K562 (cell line): ENCODE measurements around the gene KIF17. TPM values are rescaled to one million over a fixed set of nuclear protein-coding genes. Genes with fewer than 3 reads are reported as not detected.

Source experiments
- ATF7 ChIP-seq: fragments of 450-650 bp; IDR thresholded peaks from 2 replicates; pipeline ENCODE4 v1.7.1; 2014; ENCODE audit warnings: mild to moderate bottlenecking, moderate library complexity
- CHD2 ChIP-seq: IDR thresholded peaks from 2 replicates; pipeline ENCODE4 v1.6.1; 2011; ENCODE audit warnings: low read depth, low read length
- DMBX1 ChIP-seq: fragments of 250-450 bp; sonication (Bioruptor Pico); IDR thresholded peaks from 2 replicates; pipeline ENCODE4 v1.8.0; 2022; ENCODE audit warnings: inconsistent platforms, mild to moderate bottlenecking, moderate library complexity, borderline replicate concordance
- ERF ChIP-seq: fragments of 450-650 bp; formaldehyde crosslinking; IDR thresholded peaks from 2 replicates; pipeline ENCODE4 v1.4.0; 2020; ENCODE audit warnings: mild to moderate bottlenecking, mixed read lengths
- GTF2A2 ChIP-seq: IDR thresholded peaks from 2 replicates; pipeline ENCODE4 v1.6.1; 2016; ENCODE audit warnings: mild to moderate bottlenecking, missing genetic modification characterization, missing compliant biosample characterization
- HNRNPH1 ChIP-seq: fragments of 200-400 bp; formaldehyde crosslinking; optimal IDR thresholded peaks from 2 replicates; pipeline ENCODE3; 2017; ENCODE audit warnings: low read depth, mild to moderate bottlenecking, low read length, moderate library complexity
- KLF16 ChIP-seq: IDR thresholded peaks from 2 replicates; pipeline ENCODE4 v1.6.1; 2016; ENCODE audit warnings: antibody characterized with exemption
- MAZ ChIP-seq, 2 experiments: fragments of 450-650 bp in 1 of 2; sonication (generic) in 1 of 2; formaldehyde crosslinking; IDR thresholded peaks in 1 of 2; conservative IDR thresholded peaks in 1 of 2; 2 replicates each; pipeline versions ENCODE4 v1.4.0 to v1.5.0; 2020; ENCODE audit warnings: mild to moderate bottlenecking in 1 of 2, missing genetic modification reagents in 1 of 2
- NFE2L1 ChIP-seq: fragments of 450-650 bp; IDR thresholded peaks from 2 replicates; pipeline ENCODE4 v1.6.1; 2016; ENCODE audit warnings: missing genetic modification characterization, low read depth, mild to moderate bottlenecking, missing compliant biosample characterization, moderate library complexity, borderline replicate concordance
- NFXL1 ChIP-seq: fragments of 450-650 bp; formaldehyde crosslinking; IDR thresholded peaks from 2 replicates; pipeline ENCODE4 v1.4.0; 2021; ENCODE audit warnings: mild to moderate bottlenecking
- NFYB ChIP-seq: IDR thresholded peaks from 2 replicates; pipeline ENCODE4 v1.6.1; 2011; ENCODE audit warnings: mild to moderate bottlenecking, moderate library complexity; ENCODE audit not compliant: insufficient read length; ENCODE audit errors: extremely low read depth
- PHF21A ChIP-seq: fragments of 450-650 bp; IDR thresholded peaks from 2 replicates; pipeline ENCODE4 v1.6.1; 2017; ENCODE audit warnings: low read depth, borderline replicate concordance
- POLR3A ChIP-seq: IDR thresholded peaks from 2 replicates; pipeline ENCODE4 v1.6.1; 2011; ENCODE audit warnings: borderline replicate concordance, mild to moderate bottlenecking, moderate library complexity; ENCODE audit not compliant: insufficient read length, insufficient read depth; ENCODE audit errors: extremely low read depth
- RBM39 ChIP-seq: fragments of 200-400 bp; formaldehyde crosslinking; optimal IDR thresholded peaks from 2 replicates; pipeline ENCODE3; 2018; ENCODE audit warnings: low read depth, low read length
- SLC30A9 ChIP-seq: fragments of 250-450 bp; sonication (Bioruptor Pico); IDR thresholded peaks from 2 replicates; pipeline ENCODE4 v1.8.0; 2022; ENCODE audit warnings: mild to moderate bottlenecking, moderate library complexity
- SMARCA4 ChIP-seq: fragments of 450-650 bp; IDR thresholded peaks from 2 replicates; pipeline ENCODE4 v1.6.1; 2016
- TAF15 ChIP-seq: fragments of 200-400 bp; formaldehyde crosslinking; IDR thresholded peaks from 2 replicates; pipeline ENCODE4 v1.6.1; 2017; ENCODE audit warnings: mild to moderate bottlenecking, low read depth, low read length, moderate library complexity
- TBL1XR1 ChIP-seq, 2 experiments: IDR thresholded peaks; 2 replicates each; pipeline ENCODE4 v1.6.1; 2012; ENCODE audit warnings: improper control_type of control experiment in 2 of 2, low read length in 2 of 2, mild to moderate bottlenecking in 1 of 2
- ZNF282 ChIP-seq: sonication (generic); formaldehyde crosslinking; IDR thresholded peaks from 2 replicates; pipeline ENCODE4 v1.8.1; 2023; ENCODE audit warnings: missing genetic modification reagents
- ZSCAN32 ChIP-seq: fragments of 450-650 bp; formaldehyde crosslinking; IDR thresholded peaks from 2 replicates; pipeline ENCODE4 v1.4.0; 2020; ENCODE audit warnings: mild to moderate bottlenecking, moderate library complexity
- polyA plus RNA-seq, 8 experiments: library from polyadenylated mRNA; depleted of rRNA in 4 of 8; stranded (reverse) in 5 of 8; unstranded in 3 of 8; fragments of >200 nt; fragmentation: Nextera tagmentation in 2 of 8; fragmentation: Illumina TruSeq in 1 of 8; extraction: Ambion mirVana in 2 of 8; extraction: Trizol in 1 of 8; gene quantifications; 2 replicates each; pipeline versions ENCODE4 v1.2.1 to v1.2.3, GENCODE V29; 2011 to 2014; ENCODE audit warnings: inconsistent platforms in 1 of 8, missing spikeins in 1 of 8
- total RNA-seq, 7 experiments: library from RNA; depleted of rRNA in 6 of 7; stranded (reverse); fragments of >200 nt in 6 of 7; fragmentation: Illumina TruSeq in 2 of 7; extraction: Trizol in 2 of 7; gene quantifications; 2 replicates each; pipeline versions ENCODE4 v1.2.1 to v1.2.3, GENCODE V29; 2011 to 2021; ENCODE audit warnings: low replicate concordance in 1 of 7
- TF ChIP-seq, protein P1 (sequence below): fragments of 450-650 bp; conservative IDR thresholded peaks from 2 replicates; pipeline ENCODE4 v1.6.1; 2016; ENCODE audit warnings: missing genetic modification characterization, low read depth, mild to moderate bottlenecking, control low read depth, missing compliant biosample characterization
- TF ChIP-seq, protein P2 (sequence below): fragments of 250-450 bp; sonication (Bioruptor Pico); IDR thresholded peaks from 2 replicates; pipeline ENCODE4 v1.8.0; 2022; ENCODE audit warnings: inconsistent platforms, mild to moderate bottlenecking, moderate library complexity, borderline replicate concordance
- TF ChIP-seq, protein P3 (sequence below): sonication (generic); formaldehyde crosslinking; IDR thresholded peaks from 2 replicates; pipeline ENCODE4 v1.8.1; 2023; ENCODE audit warnings: mild to moderate bottlenecking, missing genetic modification reagents

Gene KIF17
- total and polyA plus RNA-seq, 9 of the 15 experiments (the other 6 are each of a cell fraction or from before 2014, with no cell fraction given) = 0.04 to 0.47 (median 0.18) TPM; not detected in 5

DNA sequence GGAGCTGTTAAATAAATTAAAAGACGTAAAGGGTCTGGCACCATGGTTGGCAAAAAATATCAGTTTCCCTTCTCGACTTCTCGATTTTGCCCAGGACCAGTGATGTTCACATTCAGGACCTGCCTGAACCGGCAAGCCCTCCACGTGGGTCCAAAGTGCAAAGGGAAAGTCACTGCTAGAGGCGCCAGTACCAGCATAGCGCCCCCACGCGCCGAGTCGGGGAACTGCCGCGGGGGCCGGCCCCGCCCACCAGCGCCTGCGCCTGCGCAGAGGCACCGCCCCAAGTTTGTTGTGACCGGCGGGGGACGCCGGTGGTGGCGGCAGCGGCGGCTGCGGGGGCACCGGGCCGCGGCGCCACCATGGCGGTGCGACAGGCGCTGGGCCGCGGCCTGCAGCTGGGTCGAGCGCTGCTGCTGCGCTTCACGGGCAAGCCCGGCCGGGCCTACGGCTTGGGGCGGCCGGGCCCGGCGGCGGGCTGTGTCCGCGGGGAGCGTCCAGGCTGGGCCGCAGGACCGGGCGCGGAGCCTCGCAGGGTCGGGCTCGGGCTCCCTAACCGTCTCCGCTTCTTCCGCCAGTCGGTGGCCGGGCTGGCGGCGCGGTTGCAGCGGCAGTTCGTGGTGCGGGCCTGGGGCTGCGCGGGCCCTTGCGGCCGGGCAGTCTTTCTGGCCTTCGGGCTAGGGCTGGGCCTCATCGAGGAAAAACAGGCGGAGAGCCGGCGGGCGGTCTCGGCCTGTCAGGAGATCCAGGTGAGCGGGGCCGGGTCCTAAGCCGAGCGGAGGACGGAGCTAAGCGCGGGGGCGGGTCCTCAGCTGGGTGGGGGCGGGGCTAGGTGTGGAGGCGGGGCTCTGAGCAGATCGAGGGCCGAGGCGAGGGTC, 84.4 kb downstream of the KIF17 start, which contains the start of gene PINK1 (continued):
- TF ChIP-seq, protein P1, sequence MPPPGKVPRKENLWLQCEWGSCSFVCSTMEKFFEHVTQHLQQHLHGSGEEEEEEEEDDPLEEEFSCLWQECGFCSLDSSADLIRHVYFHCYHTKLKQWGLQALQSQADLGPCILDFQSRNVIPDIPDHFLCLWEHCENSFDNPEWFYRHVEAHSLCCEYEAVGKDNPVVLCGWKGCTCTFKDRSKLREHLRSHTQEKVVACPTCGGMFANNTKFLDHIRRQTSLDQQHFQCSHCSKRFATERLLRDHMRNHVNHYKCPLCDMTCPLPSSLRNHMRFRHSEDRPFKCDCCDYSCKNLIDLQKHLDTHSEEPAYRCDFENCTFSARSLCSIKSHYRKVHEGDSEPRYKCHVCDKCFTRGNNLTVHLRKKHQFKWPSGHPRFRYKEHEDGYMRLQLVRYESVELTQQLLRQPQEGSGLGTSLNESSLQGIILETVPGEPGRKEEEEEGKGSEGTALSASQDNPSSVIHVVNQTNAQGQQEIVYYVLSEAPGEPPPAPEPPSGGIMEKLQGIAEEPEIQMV (tag) = no peak
- TF ChIP-seq KLF16 = no peak; the same call in 1 of the 2 replicates
- no peak for TF ChIP-seq GTF2A2 (tag)
- 0 out of 2 replicates have a peak, but pooled peaks have one; percentile 82 for TF ChIP-seq ZNF282 (CRISPR knock-in tag)
- TF ChIP-seq, protein P2, sequence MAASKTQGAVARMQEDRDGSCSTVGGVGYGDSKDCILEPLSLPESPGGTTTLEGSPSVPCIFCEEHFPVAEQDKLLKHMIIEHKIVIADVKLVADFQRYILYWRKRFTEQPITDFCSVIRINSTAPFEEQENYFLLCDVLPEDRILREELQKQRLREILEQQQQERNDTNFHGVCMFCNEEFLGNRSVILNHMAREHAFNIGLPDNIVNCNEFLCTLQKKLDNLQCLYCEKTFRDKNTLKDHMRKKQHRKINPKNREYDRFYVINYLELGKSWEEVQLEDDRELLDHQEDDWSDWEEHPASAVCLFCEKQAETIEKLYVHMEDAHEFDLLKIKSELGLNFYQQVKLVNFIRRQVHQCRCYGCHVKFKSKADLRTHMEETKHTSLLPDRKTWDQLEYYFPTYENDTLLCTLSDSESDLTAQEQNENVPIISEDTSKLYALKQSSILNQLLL (CRISPR knock-in tag) = no peak
- no peak for TF ChIP-seq POLR3A
- peak in 1 of 2 experiments; percentile 41; a peak in 1 of 4 replicates for TF ChIP-seq TBL1XR1 (IDR thresholded peaks at IDR 0.05; ENCODE audit: low read length in 2 of 2)
- no peak for TF ChIP-seq SLC30A9 (CRISPR knock-in tag)
- no peak for TF ChIP-seq NFE2L1 (tag)
- no peak for TF ChIP-seq PHF21A
- TF ChIP-seq ERF (CRISPR knock-in tag) = no peak; the same call in 1 of the 2 replicates
- TF ChIP-seq, protein P3, sequence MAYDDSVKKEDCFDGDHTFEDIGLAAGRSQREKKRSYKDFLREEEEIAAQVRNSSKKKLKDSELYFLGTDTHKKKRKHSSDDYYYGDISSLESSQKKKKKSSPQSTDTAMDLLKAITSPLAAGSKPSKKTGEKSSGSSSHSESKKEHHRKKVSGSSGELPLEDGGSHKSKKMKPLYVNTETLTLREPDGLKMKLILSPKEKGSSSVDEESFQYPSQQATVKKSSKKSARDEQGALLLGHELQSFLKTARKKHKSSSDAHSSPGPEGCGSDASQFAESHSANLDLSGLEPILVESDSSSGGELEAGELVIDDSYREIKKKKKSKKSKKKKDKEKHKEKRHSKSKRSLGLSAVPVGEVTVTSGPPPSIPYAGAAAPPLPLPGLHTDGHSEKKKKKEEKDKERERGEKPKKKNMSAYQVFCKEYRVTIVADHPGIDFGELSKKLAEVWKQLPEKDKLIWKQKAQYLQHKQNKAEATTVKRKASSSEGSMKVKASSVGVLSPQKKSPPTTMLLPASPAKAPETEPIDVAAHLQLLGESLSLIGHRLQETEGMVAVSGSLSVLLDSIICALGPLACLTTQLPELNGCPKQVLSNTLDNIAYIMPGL = peak; percentile 66
- TF ChIP-seq CHD2 = no peak
- no peak for TF ChIP-seq RBM39
- TF ChIP-seq NFXL1 (CRISPR knock-in tag) = no peak
- no peak for TF ChIP-seq ZSCAN32 (CRISPR knock-in tag)
- TF ChIP-seq DMBX1 (CRISPR knock-in tag) = no peak
- TF ChIP-seq ATF7 = peak; percentile 67; the same call in 1 of the 2 replicates
- peak; percentile 76 to 90 for TF ChIP-seq MAZ (CRISPR knock-in tag; conservative IDR thresholded peaks at IDR 0.05 in 1 of 2, IDR thresholded peaks at IDR 0.05 in 1 of 2)
- no peak for TF ChIP-seq SMARCA4
- TF ChIP-seq HNRNPH1 = no peak
- no peak for TF ChIP-seq NFYB
- TF ChIP-seq TAF15 = no peak
